Measurements from ENCODE around the gene ZCCHC13. TPM values are rescaled to one million over a fixed set of nuclear protein-coding genes. Genes with fewer than 3 reads are reported as not detected.

ZCCHC13 gene
- total and polyA plus RNA-seq, 2 of the 13 experiments (the other 11 are each of a cell fraction or from before 2014, with no cell fraction given), result not detected

DNA sequence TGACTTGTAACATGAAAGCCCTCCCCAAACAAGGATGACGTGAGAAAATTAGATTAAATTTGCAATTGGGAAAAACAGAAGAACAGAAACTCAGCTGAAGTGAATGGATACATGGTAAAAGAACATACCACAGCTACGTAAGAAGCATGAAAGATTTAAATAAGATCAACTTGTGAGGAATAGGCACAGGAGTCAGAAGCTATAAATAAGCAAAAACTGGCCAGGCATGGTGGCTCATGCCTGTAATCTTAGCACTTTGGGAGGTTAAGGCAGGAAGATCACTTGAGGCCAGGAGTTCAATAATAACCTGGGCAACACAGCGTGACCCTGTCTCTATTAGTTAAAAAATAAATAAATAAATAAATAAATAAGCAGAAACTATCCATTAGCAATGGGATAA is 33.6 kb upstream of the ZCCHC13 start:
- POLR2A ChIA-PET, result no interaction called here
- Histone ChIP-seq H3K36me3 (replicated peaks in 1 of 2; ENCODE audit: control insufficient read depth in 1 of 2, insufficient read depth in 2 of 2, low read length in 2 of 2) (peaks cover 1 to 9% of the 10 kb centered on the region in 2 experiments; a peak in 3 of 5 replicates), H3K9ac (ENCODE audit: insufficient read depth, low read depth, low read length) (no peak overlapping the region), H3K27me3 (ENCODE audit: control insufficient read depth in 1 of 2, insufficient read depth in 2 of 2, low read length in 2 of 2) (no peaks in the 10 kb centered on the region), H3K27ac (ENCODE audit: extremely low read length, insufficient read depth, low read length) (no peak overlapping the region), H3K4me2 (ENCODE audit: low read depth, low read length) (no peak overlapping the region), H3K9me3 (ENCODE audit: low read length) (no peaks in the 10 kb centered on the region), H3K4me3 (replicated peaks in 1 of 3; ENCODE audit: insufficient read depth in 1 of 3, low read depth in 2 of 3, low read length in 3 of 3) (no peak overlapping the region), H3K4me1 (ENCODE audit: insufficient read depth, low read length) (no peaks in the 10 kb centered on the region), H3K79me2 (ENCODE audit: insufficient read depth, low read length) (no peaks in the 10 kb centered on the region), H2AFZ (ENCODE audit: low read length) (no peak overlapping the region), H4K20me1 (ENCODE audit: insufficient read depth, low read length) (no peaks in the 10 kb centered on the region)
- no TSS peak for BruUV-seq (replicated peaks)
- in situ Hi-C loops (cut with HindIII; ENCODE audit: extremely low pct_ligation_motif_present, low pct_unique_long_range_greater_than_20kb), result no loop called here
- DNase-seq (ENCODE audit: low spot score), result no peak
- intact Hi-C loops (cut with micrococcal nuclease; ENCODE audit: unreplicated experiment), result no loop called here
- WGBS (ENCODE audit: low lambda C conversion rate), result 99% methylated on average over 3 of the region's 3 CpGs
- FAIRE-seq, result no peak
- ATAC-seq, result no peak
- CTCF ChIA-PET (ENCODE audit: low intra/inter-chr PET ratio, low total read pairs), result no interaction called here
- TF ChIP-seq NFATC3 (CRISPR knock-in tag; IDR thresholded peaks at IDR 0.05), result no peak
- TF ChIP-seq ZNF460 (CRISPR knock-in tag; IDR thresholded peaks at IDR 0.05; ENCODE audit: borderline replicate concordance), result no peak
- TF ChIP-seq CHD2 (IDR thresholded peaks at IDR 0.05; ENCODE audit: low read depth, low read length), result no peak
- TF ChIP-seq CHCHD3 (CRISPR knock-in tag; IDR thresholded peaks at IDR 0.05), result no peak
- no peak for TF ChIP-seq BRD4 (CRISPR knock-in tag; IDR thresholded peaks at IDR 0.05)
- no peak for TF ChIP-seq ZBTB8A (CRISPR knock-in tag; IDR thresholded peaks at IDR 0.05; ENCODE audit: borderline replicate concordance, low read depth)
- TF ChIP-seq, protein P1, sequence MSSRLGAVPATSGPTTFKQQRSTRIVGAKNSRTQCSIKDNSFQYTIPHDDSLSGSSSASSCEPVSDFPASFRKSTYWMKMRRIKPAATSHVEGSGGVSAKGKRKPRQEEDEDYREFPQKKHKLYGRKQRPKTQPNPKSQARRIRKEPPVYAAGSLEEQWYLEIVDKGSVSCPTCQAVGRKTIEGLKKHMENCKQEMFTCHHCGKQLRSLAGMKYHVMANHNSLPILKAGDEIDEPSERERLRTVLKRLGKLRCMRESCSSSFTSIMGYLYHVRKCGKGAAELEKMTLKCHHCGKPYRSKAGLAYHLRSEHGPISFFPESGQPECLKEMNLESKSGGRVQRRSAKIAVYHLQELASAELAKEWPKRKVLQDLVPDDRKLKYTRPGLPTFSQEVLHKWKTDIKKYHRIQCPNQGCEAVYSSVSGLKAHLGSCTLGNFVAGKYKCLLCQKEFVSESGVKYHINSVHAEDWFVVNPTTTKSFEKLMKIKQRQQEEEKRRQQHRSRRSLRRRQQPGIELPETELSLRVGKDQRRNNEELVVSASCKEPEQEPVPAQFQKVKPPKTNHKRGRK (CRISPR knock-in tag; IDR thresholded peaks at IDR 0.05), result no peak
- TF ChIP-seq, protein P2, sequence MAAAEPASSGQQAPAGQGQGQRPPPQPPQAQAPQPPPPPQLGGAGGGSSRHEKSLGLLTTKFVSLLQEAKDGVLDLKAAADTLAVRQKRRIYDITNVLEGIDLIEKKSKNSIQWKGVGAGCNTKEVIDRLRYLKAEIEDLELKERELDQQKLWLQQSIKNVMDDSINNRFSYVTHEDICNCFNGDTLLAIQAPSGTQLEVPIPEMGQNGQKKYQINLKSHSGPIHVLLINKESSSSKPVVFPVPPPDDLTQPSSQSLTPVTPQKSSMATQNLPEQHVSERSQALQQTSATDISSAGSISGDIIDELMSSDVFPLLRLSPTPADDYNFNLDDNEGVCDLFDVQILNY (CRISPR knock-in tag; conservative IDR thresholded peaks at IDR 0.05), result no peak
- TF ChIP-seq, protein P3, sequence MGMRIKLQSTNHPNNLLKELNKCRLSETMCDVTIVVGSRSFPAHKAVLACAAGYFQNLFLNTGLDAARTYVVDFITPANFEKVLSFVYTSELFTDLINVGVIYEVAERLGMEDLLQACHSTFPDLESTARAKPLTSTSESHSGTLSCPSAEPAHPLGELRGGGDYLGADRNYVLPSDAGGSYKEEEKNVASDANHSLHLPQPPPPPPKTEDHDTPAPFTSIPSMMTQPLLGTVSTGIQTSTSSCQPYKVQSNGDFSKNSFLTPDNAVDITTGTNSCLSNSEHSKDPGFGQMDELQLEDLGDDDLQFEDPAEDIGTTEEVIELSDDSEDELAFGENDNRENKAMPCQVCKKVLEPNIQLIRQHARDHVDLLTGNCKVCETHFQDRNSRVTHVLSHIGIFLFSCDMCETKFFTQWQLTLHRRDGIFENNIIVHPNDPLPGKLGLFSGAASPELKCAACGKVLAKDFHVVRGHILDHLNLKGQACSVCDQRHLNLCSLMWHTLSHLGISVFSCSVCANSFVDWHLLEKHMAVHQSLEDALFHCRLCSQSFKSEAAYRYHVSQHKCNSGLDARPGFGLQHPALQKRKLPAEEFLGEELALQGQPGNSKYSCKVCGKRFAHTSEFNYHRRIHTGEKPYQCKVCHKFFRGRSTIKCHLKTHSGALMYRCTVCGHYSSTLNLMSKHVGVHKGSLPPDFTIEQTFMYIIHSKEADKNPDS (CRISPR knock-in tag; IDR thresholded peaks at IDR 0.05), result no peak
- TF ChIP-seq ONECUT2 (CRISPR knock-in tag; IDR thresholded peaks at IDR 0.05), result no peak
- no peak for TF ChIP-seq PHF8 (CRISPR knock-in tag; IDR thresholded peaks at IDR 0.05)
- no peak for TF ChIP-seq FOXC1 (CRISPR knock-in tag; IDR thresholded peaks at IDR 0.05; ENCODE audit: borderline replicate concordance)
- TF ChIP-seq SOX13 (IDR thresholded peaks at IDR 0.05), result no peak
- TF ChIP-seq SOX13 (CRISPR knock-in tag; conservative IDR thresholded peaks at IDR 0.05 in 1 of 2, IDR thresholded peaks at IDR 0.05 in 1 of 2), result no peak
- no peak for TF ChIP-seq FOXJ3 (CRISPR knock-in tag; IDR thresholded peaks at IDR 0.05; ENCODE audit: borderline replicate concordance)
- TF ChIP-seq, protein P4, sequence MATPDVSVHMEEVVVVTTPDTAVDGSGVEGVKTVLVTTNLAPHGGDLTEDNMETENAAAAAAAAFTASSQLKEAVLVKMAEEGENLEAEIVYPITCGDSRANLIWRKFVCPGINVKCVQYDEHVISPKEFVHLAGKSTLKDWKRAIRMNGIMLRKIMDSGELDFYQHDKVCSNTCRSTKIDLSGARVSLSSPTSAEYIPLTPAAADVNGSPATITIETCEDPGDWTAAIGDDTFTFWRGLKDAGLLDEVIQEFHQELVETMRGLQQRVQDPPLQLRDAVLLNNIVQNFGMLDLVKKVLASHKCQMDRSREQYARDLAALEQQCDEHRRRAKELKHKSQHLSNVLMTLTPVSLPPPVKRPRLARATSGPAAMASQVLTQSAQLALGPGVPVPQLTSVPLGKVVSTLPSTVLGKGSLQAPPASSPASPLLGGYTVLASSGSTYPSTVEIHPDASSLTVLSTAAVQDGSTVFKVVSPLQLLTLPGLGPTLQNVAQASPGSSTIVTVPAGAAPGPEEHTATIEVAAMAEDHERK (CRISPR knock-in tag; IDR thresholded peaks at IDR 0.05; ENCODE audit: low read depth), result no peak
- TF ChIP-seq KLF12 (CRISPR knock-in tag; IDR thresholded peaks at IDR 0.05; ENCODE audit: borderline replicate concordance), result no peak
- no peak for TF ChIP-seq SRF (IDR thresholded peaks at IDR 0.05; ENCODE audit: low read depth, low read length)
- no peak for TF ChIP-seq BORCS8-MEF2B (CRISPR knock-in tag; IDR thresholded peaks at IDR 0.05)
